ENCODE measurements around the gene CAPZB.
"Not testable (repeated sequence)": the region's sequence is repeated elsewhere in the genome, so short reads cannot be mapped to it uniquely, and the experiment has no call there.

CAPZB gene

DNA sequence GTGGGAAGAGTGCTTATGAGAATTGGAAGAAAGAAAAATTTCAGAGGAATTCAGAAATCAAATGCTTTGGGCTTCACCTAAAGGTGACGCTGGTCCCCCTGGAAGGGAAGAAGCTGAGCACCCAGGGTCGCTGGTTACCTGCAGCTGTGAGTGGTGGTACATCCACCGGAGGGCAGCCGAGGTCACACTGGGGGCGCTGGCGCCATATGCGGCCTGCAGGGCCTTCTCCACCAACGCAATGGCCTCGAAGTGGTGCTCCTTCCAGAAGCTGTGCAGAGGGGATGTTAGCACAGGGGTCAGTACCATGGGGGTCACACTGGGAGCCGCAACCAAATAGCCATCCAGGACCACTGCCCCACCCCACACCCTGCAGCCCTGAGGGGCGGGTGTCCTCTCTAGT is 179.5 kb downstream of the CAPZB start:
- no peak for DNase-seq

DNA sequence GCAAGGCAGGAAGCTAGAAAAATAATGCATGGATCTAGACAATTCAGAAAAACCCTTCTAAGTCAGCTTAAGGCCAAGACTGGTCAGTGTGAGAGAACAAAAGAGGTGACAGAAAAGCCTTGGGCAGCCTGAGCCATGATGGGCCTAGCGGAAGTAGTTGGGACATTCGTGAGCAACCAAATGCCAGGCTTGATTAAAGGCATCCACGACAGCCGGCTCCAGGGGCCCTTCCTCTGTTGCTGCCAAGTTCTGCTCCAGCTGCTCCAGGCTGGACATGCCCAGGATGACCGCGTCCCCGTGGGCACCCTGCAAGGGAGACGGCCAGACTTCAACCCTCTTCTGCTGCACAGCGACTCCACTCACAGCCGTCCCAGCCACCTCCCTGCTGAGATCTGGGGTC is 181.3 kb downstream of the CAPZB start:
- not testable (repeated sequence) for DNase-seq

DNA sequence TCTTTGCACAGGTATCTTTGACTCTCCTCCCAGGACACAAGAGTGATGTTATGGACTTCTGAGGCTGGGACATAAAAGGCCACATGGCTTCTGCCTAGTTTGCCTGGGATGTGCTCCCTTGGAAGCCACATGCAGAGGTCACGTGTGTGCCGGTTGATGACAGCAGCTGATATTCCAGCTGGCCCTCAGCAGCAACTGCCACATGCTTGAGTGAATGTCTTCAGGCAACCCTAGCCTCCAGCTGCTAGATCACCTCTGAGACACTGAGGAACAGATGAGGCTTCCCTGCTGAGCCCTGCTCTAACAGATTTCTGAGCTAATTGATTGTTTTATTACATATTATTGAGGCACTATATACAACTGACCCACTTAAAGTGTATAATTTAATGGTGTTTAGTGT is 185.1 kb downstream of the CAPZB start:
- no peak for DNase-seq

DNA sequence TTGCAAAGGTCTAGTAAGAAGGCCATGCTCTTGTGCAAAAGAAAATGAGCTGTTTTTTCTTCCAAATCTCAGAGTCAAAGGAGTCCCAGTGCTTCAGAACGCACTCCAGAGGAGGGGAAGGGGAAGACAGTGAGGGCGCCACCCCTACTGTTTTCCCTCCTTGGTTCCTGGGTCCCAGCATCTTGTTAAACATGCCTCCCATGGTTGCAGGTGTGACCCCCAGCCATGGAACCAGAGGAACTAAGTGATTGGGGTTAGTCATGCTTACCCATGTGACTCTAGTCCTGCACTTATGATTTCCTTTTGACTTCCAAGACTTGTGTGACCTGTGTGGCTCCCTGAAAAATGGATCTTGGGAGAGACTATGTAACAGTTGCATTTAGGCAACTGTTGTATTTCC is 190.7 kb downstream of the CAPZB start:
- no peak for DNase-seq

DNA sequence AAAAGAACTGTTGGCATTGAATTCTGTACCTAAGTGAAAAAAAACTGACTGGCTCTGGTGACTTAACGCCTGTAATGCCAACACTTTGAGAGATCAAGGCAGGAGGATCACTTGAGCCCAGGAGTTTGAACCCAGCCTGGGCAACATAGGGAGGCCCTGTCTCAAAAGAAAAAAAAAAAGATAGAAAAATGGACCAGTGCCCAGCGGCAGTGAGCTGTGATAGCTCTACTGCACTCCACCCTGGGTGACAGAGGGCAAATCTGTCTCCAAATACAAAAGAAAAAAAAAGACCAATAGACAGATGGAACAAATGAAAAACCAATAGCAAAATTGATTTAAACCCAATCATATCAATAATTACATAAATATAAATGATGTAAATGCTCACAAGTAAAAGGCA is 196.1 kb downstream of the CAPZB start:
- DNase-seq = no peak

Measured in stimulated activated CD4-positive, alpha-beta T cell treated with anti-CD3 and anti-CD28 coated beads, Interleukin-12 subunit alpha, Interleukin-12 subunit beta, amount 100 ng/mL, for 4 hours (primary cell).